SU-DHL-6 (cell line): ENCODE results near the gene SCAMP3.

Experiments
- CTCF ChIP-seq: fragments of 200-600 bp; sonication (generic); IDR thresholded peaks from one replicate; pipeline ENCODE4 v1.5.1; 2017; ENCODE audit warnings: antibody characterized with exemption, mild to moderate bottlenecking, low read length, moderate library complexity; ENCODE audit not compliant: insufficient read depth, poor library complexity, severe bottlenecking
- EZH2phosphoT487 ChIP-seq: fragments of 200-600 bp; sonication (generic), shearing (Covaris generic); conservative IDR thresholded peaks from 2 replicates; pipeline ENCODE4 v1.6.1; 2018; ENCODE audit warnings: mild to moderate bottlenecking, antibody characterized with exemption, low read length, moderate library complexity, mixed read lengths

GRCh38 chr1:155297384-155297783 lies 35.2 kb upstream of the SCAMP3 start:
- no peak for TF ChIP-seq CTCF
- TF ChIP-seq EZH2phosphoT487, result no peak
